Iris pigment epithelial cell (primary cell): ENCODE results near the gene SAA1.
"Not testable (repeated sequence)": the region's sequence is repeated elsewhere in the genome, so short reads cannot be mapped to it uniquely, and the experiment has no call there.

ENCODE experiments used
- DNase-seq: peaks from one replicate; pipeline ENCODE4 v3.0.0-alpha.2; 2011; ENCODE audit warnings: low read depth

Gene SAA1

DNA sequence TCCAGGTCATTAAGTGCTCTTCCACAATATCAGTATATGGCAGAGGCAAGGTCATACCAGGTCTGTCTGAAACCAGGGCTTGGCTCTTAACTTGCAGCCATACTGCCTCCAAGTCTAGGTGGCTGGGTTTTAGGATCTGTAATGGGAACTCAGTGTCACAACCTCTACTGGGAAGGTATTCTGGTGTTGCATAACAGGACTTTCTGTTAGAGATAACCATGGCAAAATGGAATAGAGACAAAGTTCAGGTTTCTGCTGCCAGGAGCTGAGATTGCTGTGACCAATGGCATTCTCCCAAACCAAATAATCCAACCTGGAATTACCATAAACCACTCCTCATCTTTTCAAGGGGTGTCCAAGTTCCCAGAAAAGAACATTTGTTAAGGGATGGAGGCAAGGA, 6.8 kb upstream of the SAA1 start:
- no peak for DNase-seq

DNA sequence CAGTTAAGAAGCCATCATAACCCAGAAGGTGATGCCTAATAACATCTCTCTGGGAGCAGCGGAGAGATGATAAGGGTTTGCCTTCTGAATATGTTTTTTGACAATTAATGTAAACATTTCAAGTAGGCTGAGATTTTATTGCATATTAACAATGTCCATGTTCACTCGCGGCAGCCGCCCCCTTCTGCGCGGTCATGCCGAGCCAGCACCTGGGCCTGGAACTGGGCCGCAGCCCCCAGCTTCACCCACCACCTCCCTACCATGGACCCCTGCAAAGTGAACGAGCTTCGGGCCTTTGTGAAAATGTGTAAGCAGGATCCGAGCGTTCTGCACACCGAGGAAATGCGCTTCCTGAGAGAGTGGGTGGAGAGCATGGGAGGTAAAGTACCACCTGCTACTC, 4.3 kb upstream of the SAA1 start:
- no peak for DNase-seq

DNA sequence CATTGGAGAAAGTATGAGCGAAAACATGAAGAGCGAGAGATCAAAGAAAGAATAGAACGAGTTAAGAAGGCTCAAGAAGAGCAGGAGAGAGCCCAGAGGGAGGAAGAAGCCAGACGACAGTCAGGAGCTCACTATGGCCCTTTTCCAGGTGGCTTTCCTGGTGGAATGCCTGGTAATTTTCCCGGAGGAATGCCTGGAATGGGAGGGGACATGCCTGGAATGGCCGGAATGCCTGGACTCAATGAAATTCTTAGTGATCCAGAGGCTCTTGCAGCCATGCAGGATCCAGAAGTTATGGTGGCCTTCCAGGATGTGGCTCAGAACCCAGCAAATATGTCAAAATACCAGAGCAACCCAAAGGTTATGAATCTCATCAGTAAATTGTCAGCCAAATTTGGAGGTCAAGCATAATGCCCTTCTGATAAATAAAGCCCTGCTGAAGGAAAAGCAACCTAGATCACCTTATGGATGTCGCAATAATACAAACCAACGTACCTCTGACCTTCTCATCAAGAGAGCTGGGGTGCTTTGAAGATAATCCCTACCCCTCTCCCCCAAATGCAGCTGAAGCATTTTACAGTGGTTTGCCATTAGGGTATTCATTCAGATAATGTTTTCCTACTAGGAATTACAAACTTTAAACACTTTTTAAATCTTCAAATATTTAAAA, 3.2 kb upstream of the SAA1 start:
- DNase-seq, result not testable (repeated sequence)

DNA sequence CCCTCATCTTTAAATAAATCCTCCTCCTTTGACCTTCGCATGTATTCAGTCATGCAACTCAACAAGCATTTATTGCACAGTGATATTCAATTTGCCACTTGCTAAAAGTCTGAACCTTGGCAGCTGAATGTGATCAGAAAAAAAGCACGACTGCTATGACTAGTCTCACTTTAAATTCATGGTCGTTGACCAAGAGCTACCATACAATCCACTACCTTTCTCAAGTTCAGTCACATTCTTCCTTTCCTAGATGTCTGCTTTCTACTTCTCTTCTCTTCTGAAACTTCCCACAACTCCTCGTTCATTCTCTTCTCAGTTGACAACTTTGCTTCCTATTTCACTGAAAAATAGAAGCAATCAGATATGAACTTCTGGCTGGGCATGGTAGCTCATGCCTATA, 2.0 kb upstream of the SAA1 start:
- no peak for DNase-seq

DNA sequence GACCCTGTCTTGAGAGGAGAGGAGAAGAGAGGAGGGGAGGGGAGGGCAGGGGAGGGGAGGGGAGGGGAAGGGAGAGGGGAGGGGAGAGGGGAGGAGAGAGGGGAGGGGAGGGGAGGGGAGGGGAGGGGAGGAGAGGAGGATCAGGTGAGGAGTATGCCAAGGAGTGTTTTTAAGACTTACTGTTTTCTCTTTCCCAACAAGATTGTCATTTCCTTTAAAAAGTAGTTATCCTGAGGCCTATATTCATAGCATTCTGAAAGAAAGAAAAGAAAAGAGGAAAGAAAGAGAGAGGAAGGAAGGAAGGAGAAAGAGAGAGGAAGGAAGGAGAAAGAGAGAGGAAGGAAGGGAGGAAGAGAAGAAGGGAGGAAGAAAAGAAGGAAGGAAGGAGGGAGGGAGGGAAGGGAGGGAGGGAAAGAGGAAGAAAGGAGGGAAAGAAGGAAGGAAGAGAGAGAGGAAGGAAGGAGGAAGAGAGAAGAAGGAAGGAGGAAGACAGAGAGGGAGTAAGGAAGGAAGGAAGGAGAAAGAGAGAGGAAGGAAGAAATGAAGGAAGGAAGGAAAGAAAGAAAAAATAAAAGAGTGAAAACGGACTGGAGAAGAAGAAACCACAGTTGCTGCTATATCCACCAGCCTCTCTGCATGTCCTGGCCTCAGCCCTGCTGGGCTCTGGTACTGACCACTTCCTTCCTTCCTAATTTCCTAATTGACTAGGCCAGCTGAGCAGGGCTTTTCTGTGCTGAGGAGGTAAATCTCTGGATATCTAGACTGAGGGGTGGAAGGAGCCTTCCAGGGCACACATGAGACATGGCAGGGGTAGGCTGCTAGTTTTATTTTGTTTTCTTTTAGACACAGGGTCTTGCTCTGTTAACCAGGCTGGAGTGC, 1.1 kb upstream of the SAA1 start:
- no peak for DNase-seq

DNA sequence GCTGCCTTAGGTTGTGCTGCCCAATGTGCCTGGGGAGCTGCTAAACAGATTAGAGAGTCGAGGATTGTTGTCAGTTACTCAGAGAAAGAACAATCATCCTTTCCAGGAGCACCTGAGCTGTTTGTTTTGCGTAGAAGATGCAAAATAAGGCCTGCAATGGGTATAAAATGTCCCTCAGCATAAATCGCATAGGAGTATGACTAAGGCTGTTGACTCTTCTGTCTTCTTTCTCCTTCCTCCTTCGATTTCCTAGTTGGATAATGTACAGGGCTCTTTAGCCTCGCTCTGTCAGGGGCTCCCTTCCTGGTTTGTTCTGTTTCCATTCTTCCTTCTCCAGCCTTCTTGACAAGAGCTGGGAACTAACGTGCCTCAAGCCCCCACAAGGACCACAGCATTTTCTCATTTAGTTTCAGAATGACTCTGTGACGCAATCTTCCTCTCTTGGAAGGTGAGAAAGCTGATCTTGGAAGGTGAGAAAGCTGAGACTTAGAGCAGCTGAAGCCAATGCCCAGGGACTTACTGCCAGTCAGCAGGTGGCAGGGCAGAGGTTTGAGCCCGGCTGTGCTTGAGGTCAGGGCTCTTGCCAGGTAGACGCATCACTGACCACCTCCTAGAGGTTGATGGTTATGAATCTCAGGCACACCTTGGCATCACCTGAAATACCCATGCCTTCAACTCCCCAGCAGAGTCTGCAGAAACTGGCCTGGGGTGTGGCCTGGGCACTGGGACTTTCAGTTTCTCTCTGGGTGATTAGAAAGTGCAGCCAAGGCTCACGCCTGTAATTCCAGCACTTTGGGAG, 1.5 kb downstream of the SAA1 start:
- DNase-seq, result not testable (repeated sequence)

DNA sequence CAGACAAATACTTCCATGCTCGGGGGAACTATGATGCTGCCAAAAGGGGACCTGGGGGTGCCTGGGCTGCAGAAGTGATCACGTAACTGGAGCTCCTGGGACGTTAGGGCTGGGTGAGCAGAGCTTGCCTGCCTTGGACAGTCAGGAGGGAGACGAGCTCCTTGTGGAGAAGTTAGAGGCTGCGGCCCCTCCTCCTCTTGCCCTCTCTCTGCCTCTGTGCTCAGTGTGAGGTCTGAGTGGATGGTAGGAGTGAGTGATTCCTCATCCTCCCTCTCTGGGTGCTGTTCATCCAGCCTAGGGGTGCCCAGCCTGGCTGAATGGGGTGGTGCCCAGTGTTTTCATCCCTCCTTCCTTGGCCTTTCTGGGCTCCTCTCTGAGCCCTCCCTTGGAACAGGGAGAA, 3.2 kb downstream of the SAA1 start:
- not testable (repeated sequence) for DNase-seq

DNA sequence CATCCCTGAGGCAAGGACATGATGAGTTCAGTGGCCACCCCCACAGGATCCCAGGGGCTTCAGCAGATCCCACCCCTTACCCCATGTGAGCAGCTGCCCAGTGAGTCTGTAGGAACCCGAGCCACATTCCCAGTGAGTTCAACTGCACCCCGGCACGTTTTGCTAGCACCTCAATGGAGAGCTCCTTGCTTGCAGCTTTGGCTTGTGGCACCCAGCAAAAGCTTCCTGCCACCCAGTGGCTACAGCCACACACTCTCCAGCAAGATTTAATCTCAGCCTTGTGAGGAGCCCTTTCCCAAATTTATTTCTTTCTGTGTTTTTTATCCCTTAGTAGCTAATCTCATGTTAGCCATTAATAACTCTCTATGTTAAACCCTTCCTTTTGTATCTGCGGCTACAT, 4.0 kb downstream of the SAA1 start:
- DNase-seq, result no peak

DNA sequence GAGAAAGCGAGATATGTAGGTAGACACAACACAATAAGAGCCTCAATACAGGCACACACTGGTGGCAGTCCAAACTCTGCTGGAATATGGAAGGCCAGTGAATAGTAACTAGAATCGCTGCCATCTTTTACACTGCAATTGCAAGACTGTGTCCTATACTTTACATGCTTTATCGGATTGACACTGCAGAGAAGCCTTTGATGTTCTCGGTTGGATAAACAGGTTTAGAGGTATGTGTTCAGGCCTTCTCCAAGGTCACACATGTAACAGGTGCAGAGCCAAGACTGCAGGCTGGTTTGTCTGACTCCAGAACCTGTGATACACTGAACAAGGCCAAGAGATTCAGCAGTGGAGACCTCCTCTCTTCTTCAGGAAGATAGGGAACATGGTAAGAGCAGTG, 5.1 kb downstream of the SAA1 start:
- DNase-seq, result no peak

DNA sequence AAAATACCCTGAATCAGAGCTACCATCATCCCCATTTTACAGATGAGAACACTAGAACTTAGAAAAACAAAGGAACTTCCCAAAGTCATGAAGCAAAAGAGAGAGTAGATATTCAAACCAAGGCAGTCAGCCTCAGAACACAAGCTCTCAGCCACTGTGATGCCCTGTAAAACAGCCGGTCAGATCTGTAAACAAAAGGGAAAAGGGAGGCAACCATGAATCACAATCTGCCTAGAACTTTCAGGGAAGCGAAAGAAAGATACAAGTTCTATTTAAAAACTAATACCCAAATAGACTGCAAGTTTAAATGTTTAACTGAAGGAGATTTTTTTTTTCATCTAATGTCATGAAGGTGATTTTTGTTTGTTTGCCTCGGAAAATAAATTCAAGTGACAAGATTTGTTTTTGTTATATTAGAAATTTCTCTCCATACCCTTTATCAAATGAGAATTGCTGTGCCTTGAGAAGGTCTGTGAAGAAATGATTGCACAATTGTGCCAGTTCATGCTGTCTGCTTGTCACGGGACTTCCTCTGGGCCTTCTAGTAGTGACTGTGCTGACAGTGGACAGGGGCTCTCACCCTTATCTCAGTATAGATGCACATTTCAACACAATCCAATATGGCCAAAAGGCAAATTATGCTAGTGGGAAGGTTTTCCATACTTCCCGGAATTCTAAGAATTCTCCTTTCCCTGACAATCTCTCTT, 11.7 kb downstream of the SAA1 start:
- DNase-seq, result peak; percentile 29

DNA sequence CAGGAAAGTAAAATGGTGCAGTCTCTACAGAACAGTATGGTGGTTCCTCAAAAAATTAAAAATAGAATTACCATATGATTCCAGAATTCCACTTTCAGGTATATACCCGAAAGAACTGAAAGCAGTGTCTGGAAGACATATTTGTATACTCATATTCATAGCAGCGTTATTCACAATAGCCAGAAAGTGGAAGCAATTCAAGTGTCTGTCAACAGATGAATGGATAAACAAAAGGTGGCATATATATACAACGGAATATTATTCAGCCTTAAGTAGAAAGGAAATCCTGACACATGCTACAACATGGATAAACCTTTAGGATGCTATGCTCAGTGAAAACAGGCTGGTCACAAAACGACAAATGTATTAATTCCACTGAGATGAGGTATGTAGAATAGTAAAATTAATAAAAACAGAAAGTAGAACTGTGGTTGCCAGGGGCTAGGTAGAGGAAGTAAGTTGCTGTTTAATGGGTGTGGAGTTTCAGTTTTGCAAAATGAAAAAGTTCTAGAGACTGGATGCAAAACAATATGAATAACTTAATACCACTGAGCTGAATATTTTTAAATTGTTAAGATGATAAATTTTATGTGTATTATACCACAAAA, 14.5 kb downstream of the SAA1 start:
- no peak for DNase-seq

DNA sequence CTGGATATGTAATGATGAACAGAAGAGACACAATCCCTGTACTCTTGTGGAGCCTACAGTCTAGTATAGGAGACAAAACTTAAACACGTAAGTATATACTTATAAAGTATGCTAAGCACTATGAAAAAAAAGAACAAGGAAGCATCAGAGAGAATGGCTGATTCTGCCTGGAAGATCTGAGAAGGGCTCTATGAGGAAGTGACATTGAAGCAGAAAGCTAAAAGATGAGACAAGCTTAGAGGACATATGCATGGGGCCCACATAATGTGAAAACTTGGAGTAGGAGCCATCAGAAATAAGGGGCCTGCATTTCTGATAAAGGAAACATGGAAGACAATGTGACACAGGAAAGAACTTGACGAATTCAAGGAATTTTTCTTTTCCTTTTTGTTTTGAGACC, 16.6 kb downstream of the SAA1 start:
- DNase-seq, result no peak

DNA sequence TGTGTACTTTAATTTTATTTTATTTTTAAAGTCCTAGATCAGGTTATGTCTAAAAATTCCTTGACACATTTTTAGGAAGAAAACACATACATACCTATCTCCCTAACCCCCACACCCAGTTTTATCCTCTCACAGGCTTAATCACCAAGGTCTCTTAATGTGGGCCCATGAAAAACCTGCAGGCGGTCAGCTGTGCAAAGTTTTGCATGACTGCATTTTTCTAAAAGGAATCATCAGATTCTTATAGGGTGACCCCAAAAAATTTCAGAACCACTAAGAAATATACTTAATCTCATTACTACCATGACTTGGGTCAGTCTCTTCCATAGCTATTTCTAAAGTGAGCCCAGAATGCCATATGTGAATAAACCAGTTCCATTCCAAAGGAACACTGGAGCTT, 19.8 kb downstream of the SAA1 start:
- no peak for DNase-seq

DNA sequence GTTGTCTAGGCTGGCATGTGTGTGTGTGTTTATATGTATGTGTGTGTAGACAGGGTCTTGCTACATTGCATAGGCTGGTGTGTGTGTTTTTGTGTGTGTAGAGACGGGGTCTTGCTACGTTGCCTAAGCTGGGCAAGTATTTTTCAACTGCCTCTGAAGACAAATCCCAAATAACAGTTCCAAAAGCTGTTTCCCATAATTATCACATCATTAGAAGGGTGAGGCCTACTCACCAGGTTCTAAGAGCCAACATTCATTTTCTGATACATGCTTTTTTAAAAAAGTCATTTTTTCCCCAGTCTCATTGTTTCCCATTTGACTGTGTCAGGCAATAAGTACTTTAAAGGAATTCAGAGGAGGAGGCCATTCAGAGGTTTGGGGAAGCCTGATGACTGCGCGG, 22.8 kb downstream of the SAA1 start:
- DNase-seq, result no peak

DNA sequence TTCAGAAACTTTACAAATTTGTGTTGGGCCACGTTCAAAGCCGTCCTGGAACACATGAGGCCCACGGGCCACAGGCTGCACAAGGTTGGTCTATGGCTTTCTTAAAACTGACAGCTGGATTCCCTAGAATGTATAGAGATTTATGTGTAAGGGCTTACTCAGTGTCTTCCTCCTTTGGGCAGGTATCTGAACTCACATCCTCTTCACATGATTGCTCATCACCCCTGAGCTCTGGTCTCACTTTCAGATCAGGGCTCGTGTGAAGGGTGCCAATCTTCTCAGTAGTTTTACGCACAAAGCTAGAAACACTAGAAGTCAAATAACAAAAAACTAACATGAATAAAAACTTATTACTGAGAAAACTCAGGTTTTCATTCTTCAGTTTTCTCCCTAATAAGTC, 28.8 kb downstream of the SAA1 start:
- DNase-seq, result no peak

DNA sequence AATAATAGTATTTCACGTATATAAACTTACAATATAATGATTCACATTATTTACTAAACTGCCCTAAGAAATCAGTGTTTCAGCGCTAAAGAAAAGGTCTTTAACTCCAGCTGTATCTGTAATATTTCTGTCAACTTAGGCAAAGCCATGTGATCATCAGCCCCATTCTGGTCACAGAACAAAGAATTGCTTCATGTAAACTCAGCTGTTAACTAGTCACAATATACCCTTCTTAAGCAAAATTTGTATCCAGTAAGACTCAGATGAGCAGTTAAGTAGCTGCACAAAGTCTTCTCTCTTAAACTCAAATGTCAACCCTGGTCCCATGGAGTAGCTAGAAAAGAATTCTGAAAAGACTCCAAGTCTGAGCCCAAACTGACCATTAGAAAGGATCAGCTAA, 29.3 kb downstream of the SAA1 start:
- DNase-seq, result no peak

DNA sequence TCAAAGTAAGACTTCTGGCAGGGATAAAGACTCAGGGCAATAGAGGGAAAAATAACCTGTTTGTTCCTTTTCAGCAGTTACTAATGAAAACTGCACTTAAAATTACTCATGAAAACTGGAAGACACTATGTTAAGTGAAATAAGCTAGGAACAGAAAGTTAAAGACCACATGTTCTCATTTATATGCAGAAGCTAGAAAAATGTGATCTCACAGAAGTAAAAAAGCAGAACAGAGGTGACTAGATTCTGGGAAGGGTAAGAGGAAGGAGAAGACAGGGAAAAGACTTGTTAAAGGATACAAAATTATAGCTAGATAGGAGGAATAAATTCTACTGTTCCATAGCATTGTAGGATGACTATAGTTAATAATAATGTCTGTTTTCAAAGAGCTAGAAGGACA, 33.7 kb downstream of the SAA1 start:
- no peak for DNase-seq

DNA sequence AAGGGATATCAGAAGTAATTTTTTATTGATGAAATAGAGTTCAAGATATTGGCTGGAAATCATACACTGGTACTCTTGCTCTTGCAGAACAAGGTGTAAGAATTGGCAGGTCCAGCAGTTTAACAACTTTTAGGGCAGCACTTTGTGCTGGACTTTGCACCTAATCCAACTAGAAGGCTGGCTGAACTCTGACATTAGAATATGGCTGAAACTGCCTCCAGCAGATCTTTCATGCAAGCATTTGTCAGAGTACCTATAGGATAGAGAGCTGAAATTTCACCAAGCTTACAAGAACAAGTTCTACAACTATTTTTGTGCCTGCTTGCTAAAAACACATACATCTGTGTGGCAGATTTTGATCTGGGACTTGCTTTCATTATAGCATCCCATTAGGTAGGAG, 38.7 kb downstream of the SAA1 start:
- no peak for DNase-seq

DNA sequence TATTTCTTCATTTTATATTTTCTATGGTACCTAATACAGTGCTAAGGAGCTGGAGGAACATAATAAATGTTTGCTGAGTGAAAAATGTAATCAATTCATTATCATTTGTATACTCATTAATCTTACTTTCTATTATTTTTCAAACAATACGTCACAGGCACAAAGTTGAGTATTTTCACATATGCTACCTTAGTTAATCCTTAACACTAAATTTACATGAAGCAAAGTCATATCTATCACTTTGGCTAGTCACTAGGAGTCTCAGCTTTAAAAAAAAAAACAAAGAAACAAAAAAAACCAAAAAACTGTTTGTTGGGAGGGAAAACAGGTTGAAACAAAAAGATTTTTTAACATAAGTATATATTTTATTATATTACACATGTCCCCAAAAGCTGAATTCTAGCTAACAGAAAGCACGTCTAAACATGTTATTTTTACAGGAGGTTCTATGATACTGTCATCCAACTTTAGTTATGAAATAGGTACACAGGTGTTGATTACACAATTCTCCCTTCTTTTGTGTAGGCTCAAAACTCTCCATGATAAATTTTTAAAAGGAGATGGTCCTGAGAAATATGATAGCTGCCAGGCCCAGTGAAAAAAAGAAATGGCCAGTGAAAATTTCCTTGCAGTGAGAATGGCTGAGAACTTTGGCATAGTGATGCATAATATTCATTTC, 41.5 kb downstream of the SAA1 start:
- no peak for DNase-seq

DNA sequence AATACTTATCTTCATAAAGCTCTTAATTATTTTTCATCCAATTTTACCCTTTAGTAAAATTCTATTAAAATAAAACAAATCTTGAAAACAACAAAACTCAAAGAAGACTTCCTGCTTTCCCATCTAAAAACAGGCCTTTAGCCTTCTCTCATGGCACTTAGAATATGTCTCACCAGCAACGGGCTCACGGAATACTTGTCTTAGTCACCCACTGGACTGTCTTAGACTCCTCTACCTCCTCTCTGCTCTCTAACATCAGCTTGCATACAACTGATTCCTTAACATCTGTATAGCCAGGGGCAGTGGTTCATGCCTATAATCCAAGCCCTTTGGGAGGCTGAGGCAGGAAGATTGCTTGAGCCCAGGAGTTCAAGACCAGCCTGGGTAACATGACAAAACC, 42.2 kb downstream of the SAA1 start:
- no peak for DNase-seq

DNA sequence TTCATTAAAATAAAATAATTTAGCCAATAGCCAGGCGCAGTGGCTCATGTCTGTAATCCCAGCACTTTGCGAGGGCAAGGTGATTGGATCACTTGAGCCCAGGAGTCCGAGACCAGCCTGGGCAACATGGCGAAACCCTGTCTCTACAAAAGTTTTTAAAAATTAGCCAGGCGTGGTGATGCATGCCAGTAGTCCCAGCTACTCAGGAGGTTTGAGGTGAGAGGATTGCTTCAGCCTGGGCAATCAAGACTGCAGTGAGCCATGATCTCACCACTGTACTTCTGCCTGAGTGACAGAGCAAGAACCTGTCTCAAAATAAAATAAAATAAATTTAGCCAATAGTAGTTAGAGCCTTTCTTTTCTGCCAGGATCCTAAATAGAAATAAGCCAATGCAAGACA, 43.6 kb downstream of the SAA1 start:
- DNase-seq, result peak; percentile 47
